Gastroesophageal sphincter (tissue), 3 donors: ENCODE measurements around the gene ZNF12.

ENCODE experiments used
- CTCF ChIP-seq, 4 experiments: fragments of 200-600 bp in 2 of 4; fragments of 450-650 bp in 2 of 4; sonication (generic) in 1 of 4; IDR thresholded peaks; one replicate each; pipeline ENCODE4 v1.5.1; 2017 to 2019; ENCODE audit warnings: antibody characterized with exemption in 4 of 4, mild to moderate bottlenecking in 2 of 4, moderate library complexity in 2 of 4
- EP300 ChIP-seq: sonication (generic); formaldehyde crosslinking; IDR thresholded peaks from one replicate; pipeline ENCODE4 v1.6.1; 2017; ENCODE audit warnings: antibody characterized with exemption, mild to moderate bottlenecking
- POLR2A ChIP-seq, 2 donors: fragments of 450-650 bp; IDR thresholded peaks; one replicate each; pipeline ENCODE4 v1.6.1; 2017; ENCODE audit warnings: antibody characterized with exemption in 2 of 2, mild to moderate bottlenecking in 2 of 2, moderate library complexity in 1 of 2
- POLR2AphosphoS5 ChIP-seq: sonication (generic); formaldehyde crosslinking; IDR thresholded peaks from one replicate; pipeline ENCODE4 v1.6.1; 2017; ENCODE audit warnings: antibody characterized with exemption

GRCh38 chr7:6727663-6728062 is 20.9 kb upstream of the ZNF12 start:
- TF ChIP-seq EP300 (no peak), POLR2AphosphoS5 (no peak), CTCF (IDR thresholded peaks at IDR 0.05) (no peak), POLR2A (IDR thresholded peaks at IDR 0.05) (no peak)
